ENCODE data around the gene TMTC2. TPM values are rescaled to one million over a fixed set of nuclear protein-coding genes. Genes with fewer than 3 reads are reported as not detected.

Gene TMTC2
- total RNA-seq, 4 donors from 2014 or later = 18.8 to 30.7 (median 21.0) TPM

- WGBS, 2 donors = 72 to 95% methylated on average over 1 of the region's 1 CpG
- Histone ChIP-seq H3K27ac (peak overlapping the region in 2 of 3 donors; percentile 4 to 34), H3K27me3 (no peaks in the 10 kb centered on the region), H3K4me1 (peaks cover 0 to 4% of the 10 kb centered on the region in 2 donors), H3K36me3 (no peaks in the 10 kb centered on the region), H3K4me3 (replicated peaks in 1 of 3) (no peak overlapping the region), H3K9me3 (no peaks in the 10 kb centered on the region)
- intact Hi-C loops (cut with DNase I) = no loop called here
- TF ChIP-seq CTCF (IDR thresholded peaks at IDR 0.05) = no peak
- no peak for TF ChIP-seq POLR2A (IDR thresholded peaks at IDR 0.05)
- DNase-seq = no peak
Measured at GRCh38 chr12:82682326-82682725, 4.4 kb upstream of the TMTC2 start.

GRCh38 chr12:82682851-82683261, 3.9 kb upstream of the TMTC2 start:
- WGBS, 2 donors = 33% methylated on average over 4 of the region's 4 CpGs
- H3K4me1 ChIP-seq = peaks cover 0 to 4% of the 10 kb centered on the region in 2 donors

GRCh38 chr12:82685790-82686167, 927 bp upstream of the TMTC2 start:
- peak; percentile 99 for DNase-seq
- no peak for TF ChIP-seq POLR2A (IDR thresholded peaks at IDR 0.05)
- TF ChIP-seq CTCF (IDR thresholded peaks at IDR 0.05) = peak; percentile 71 to 96 (median 88)
- no peaks in the 10 kb centered on the region for H3K9me3 ChIP-seq
- peaks cover 0 to 11% of the 10 kb centered on the region in 2 donors for H3K4me1 ChIP-seq
- WGBS, 2 donors = 0 to 1% methylated on average over 11 of the region's 11 CpGs
- H3K36me3 ChIP-seq = no peaks in the 10 kb centered on the region
- H3K27me3 ChIP-seq = no peaks in the 10 kb centered on the region
- peak overlapping the region; percentile 90 to 94 (median 91) for H3K27ac ChIP-seq
- intact Hi-C loops (cut with DNase I) = no loop called here
- H3K4me3 ChIP-seq (replicated peaks in 1 of 3) = peak overlapping the region; percentile 35 to 80 (median 48)

More at GRCh38 chr12:82682851-82683261, 3.9 kb upstream of the TMTC2 start:
- Histone ChIP-seq H3K27me3 (no peaks in the 10 kb centered on the region), H3K36me3 (no peaks in the 10 kb centered on the region), H3K27ac (peak overlapping the region in 2 of 3 donors; percentile 4 to 34), H3K9me3 (no peaks in the 10 kb centered on the region), H3K4me3 (replicated peaks in 1 of 3) (no peak overlapping the region)
- intact Hi-C loops (cut with DNase I) = no loop called here
- TF ChIP-seq CTCF (IDR thresholded peaks at IDR 0.05) (no peak), POLR2A (IDR thresholded peaks at IDR 0.05) (no peak)
- DNase-seq = no peak

GRCh38 chr12:82687021-82688011, 610 bp downstream of the TMTC2 start:
- Histone ChIP-seq H3K27ac (peak overlapping the region; percentile 90 to 94 (median 91)), H3K4me3 (replicated peaks in 1 of 3) (peak overlapping the region; percentile 14 to 80 (median 48)), H3K27me3 (no peaks in the 10 kb centered on the region), H3K9me3 (no peaks in the 10 kb centered on the region), H3K36me3 (no peaks in the 10 kb centered on the region), H3K4me1 (peaks cover 0 to 8% of the 10 kb centered on the region in 2 donors)
- DNase-seq = peak; percentile 61
- TF ChIP-seq CTCF (IDR thresholded peaks at IDR 0.05) = no peak
- WGBS, 2 donors = 0 to 1% methylated on average over 69 to 72 of the region's 75 CpGs
- intact Hi-C loops (cut with DNase I) = no loop called here

- Histone ChIP-seq H3K36me3 (no peaks in the 10 kb centered on the region), H3K27ac (peak overlapping the region; percentile 90 to 94 (median 91)), H3K9me3 (no peaks in the 10 kb centered on the region), H3K4me1 (peaks cover 0 to 7% of the 10 kb centered on the region in 2 donors), H3K27me3 (no peaks in the 10 kb centered on the region), H3K4me3 (replicated peaks in 1 of 3) (peak overlapping the region; percentile 14 to 80 (median 48))
- intact Hi-C loops (cut with DNase I) = no loop called here
- DNase-seq = no peak
- 10 to 12% methylated on average over 12 of the region's 12 CpGs for WGBS, 2 donors
- TF ChIP-seq POLR2A (IDR thresholded peaks at IDR 0.05) (no peak), CTCF (IDR thresholded peaks at IDR 0.05) (peak in 1 of 6 experiments; percentile 13)
Measured at GRCh38 chr12:82688035-82688501, 1.4 kb downstream of the TMTC2 start.
